H54 (cell line): ENCODE data around the gene SEH1L.

Experiments used
- DNase-seq: peaks from one replicate; pipeline ENCODE4 v3.0.0; 2011; ENCODE audit warnings: low spot score, mixed read lengths; ENCODE audit not compliant: insufficient read length
- FAIRE-seq: peaks from 3 replicates; lab custom pipeline; 2011; peaks lifted over from hg19 to GRCh38; lab: Jason Lieb, UNC
- POLR2A ChIP-seq: IDR thresholded peaks from 2 replicates; pipeline ENCODE4 v1.6.1; 2011; ENCODE audit warnings: low read depth, mild to moderate bottlenecking, low read length

The SEH1L gene

DNA sequence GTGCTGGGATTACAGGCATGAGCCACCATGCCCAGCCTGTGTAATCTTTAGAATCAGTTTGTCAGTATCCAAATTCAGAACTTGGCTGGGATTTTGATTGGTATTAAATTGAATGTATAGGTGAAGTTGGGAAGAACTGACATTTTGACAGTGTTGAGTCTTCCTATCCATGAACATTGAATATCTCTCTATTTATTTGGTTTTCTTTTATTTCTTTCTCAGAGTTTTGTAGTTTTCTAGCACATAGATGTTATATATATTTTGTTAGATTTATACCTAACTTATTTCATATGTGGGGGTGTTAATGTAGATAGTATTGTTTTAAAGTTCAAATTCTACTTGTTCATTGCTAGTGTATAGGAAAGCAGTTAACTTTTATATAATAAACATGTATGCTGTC is 74.8 kb downstream of the SEH1L start:
- TF ChIP-seq POLR2A = no peak
- FAIRE-seq = no peak
- DNase-seq = no peak

DNA sequence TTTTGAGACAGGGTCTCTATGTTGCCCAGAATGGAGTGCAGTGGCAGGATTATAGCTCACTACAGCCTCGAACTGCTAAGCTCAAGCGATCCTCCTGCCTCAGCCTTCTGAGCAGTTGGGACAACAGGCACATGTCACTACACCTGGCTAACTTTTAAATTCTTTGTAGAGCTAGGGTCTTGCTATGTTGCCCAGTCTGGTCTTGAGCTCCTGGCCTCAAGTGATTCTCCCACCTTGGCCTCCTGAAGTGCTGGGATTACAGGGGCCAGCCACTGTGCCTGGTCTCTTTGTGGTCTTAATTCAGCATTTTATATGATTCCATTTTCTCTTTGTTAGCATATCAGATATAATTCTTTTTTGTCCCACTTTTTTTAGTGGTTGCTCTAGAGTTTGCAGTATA is 77.4 kb downstream of the SEH1L start:
- FAIRE-seq = no peak
- TF ChIP-seq POLR2A = no peak

DNA sequence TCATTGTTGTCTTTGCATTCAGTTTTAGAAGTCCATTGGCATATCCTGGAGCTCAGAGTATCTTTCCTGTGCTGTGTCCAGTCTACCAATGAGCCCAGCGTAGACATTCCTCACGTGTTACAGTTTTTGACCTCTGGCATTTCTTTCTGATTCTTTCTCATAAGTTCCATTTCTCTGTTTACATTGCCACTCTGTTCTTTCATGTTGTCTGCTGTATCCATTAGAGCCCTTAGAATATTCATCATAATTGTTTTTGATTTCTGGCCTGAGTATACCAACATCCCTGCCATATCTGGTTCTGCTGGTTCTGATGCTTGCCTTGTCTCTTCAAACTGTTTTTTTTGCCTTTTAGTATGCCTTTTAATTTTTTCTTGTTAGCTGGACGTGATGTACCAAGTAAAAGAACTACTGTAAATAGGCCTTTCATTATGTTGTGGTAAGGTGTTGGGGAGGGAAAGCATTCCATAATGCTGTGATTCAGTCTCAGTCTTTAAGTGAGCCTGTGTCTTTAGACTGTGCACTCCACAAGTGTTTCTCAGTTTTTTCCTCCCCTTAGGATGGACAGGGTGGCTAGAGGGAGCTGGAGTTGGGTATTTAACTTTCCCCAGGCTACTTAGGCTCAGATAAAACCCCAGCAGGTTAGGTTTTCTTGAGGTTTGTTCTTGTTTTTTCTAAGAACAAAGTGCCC is 78.9 kb downstream of the SEH1L start:
- TF ChIP-seq POLR2A = no peak
- DNase-seq (no peak), FAIRE-seq (no peak)

More for the DNA sequence above, 77.4 kb downstream of the SEH1L start:
- DNase-seq = no peak

DNA sequence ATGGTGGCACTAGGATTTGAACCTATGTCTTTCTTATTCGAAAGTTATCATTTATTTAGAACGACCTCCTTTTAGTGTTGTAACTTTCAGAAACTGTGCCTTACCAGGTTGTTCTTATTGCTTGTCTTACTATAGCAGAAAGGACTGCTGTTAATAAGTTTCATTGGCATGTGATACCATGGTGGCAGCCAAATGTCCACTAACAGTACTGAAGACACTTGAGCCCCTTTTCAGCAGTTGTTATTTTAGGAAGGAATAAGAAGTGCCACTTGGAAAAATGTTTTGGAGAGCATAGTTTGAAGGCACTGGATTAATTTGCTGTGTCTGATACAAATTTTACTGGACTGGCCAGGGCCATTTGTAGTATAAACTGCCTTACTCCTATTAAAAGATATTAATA is 81.1 kb downstream of the SEH1L start:
- DNase-seq (no peak), FAIRE-seq (no peak)
- TF ChIP-seq POLR2A = no peak

DNA sequence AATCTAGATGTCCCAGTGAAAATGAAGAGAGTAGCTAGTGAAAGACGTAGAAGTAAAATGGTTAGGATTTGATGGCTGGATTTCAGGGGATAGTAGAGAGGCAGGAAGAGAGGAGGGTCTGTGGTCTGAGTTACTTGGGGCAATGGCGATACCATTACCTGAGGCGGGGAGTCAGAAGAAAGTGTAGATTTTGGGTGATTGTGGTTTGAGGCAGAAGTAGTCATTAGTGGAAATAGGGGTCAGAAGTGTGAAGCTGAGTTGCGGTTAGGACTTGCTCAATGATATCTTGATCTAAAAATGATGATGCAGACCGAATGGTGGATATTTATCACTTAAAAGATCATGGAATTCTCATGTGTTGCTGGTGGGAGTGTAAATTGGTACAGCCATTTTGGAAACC is 84.4 kb downstream of the SEH1L start:
- no peak for DNase-seq
- no peak for FAIRE-seq
- no peak for TF ChIP-seq POLR2A

DNA sequence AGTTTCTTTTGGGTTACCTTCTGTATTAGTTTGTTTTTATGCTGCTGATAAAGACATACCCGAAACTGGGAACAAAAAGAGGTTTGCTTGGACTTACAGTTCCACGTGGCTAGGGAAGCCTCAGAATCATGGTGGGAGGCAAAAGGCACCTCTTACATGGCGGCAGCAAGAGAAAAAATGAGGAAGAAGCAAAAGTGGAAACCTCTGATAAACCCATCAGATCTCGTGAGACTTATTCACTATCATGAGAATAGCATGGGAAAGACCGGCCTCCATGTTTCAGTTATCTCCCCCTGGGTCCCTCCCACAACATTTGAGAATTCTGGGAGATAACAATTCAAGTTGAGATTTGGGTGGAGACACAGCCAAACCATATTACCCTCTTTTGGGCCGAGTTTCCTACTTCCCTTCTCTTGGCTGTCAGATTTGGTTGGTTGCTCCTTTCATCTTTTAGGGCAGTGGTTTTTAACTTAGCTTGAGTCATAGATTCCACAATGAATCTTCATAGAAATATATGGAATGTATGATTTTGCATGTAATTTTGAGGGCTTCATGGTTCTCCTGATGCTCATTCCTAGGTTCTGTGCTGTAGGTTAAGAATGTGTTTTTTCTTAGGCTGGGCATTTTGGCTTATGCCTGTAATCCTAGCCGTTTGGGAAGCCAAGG is 87.6 kb downstream of the SEH1L start:
- DNase-seq = no peak
- no peak for TF ChIP-seq POLR2A
- no peak for FAIRE-seq

GRCh38 chr18:13036622-13037320 is 89.0 kb downstream of the SEH1L start:
- TF ChIP-seq POLR2A = no peak
- no peak for FAIRE-seq
- no peak for DNase-seq
